ENCODE data around the gene KRTAP12-4. TPM values are rescaled to one million over a fixed set of nuclear protein-coding genes. Genes with fewer than 3 reads are reported as not detected.
"Not testable (repeated sequence)": the region's sequence is repeated elsewhere in the genome, so short reads cannot be mapped to it uniquely, and the experiment has no call there.

KRTAP12-4 gene
- total and polyA plus RNA-seq, 9 donors = not detected

DNA sequence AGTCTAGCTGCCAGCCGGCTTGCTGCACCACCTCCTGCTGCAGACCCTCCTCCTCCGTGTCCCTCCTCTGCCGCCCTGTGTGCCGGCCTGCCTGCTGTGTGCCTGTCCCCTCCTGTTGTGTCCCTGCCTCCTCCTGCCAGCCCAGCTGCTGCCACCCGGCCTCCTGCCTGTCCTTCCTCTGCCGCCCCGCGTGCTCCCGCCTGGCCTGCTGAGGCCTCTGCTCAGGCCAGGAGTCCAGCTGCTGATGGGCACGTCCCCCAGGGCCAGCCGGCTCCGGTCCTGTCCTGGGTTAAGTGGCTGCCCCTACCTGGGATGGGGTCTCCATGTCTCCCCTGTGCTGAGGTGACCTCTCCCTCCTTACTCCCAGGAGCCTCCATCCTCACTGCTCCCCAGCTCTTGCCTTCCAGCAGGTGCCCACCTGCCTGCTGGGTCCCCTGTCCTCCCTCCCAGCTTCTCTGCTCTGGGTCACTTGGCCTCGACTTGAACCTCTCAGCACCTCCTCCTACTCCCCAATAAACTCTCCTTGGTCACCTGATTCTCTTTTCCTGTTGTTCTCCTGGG, 41.7 kb downstream of the KRTAP12-4 start:
- no peak for TF ChIP-seq POLR2A (IDR thresholded peaks at IDR 0.05)
- Histone ChIP-seq H3K36me3 (no peaks in the 10 kb centered on the region), H3K4me3 (no peak overlapping the region), H3K4me1 (ENCODE audit: insufficient read depth) (no peaks in the 10 kb centered on the region), H3K27ac (no peak overlapping the region), H3K27me3 (no peaks in the 10 kb centered on the region), H3K9me3 (no peaks in the 10 kb centered on the region)
- DNase-seq = no peak
- 77 to 82% (median 79%) methylated on average over 13 of the region's 13 CpGs for WGBS, 3 donors
- intact Hi-C loops (cut with DNase I) = no loop called here

- no peaks in the 10 kb centered on the region for H3K4me1 ChIP-seq (ENCODE audit: insufficient read depth)
- H3K4me3 ChIP-seq = no peak within 1 kb of the TSS
- TF ChIP-seq CTCF (IDR thresholded peaks at IDR 0.05) = no peak
- TF ChIP-seq EP300 (IDR thresholded peaks at IDR 0.05) = no peak
- TF ChIP-seq POLR2A (IDR thresholded peaks at IDR 0.05) = no peak
- no peaks in the 10 kb centered on the region for H3K27me3 ChIP-seq
- H3K27ac ChIP-seq = no peak within 1 kb of the TSS
- H3K36me3 ChIP-seq = no peaks in the 10 kb centered on the region
- intact Hi-C loops (cut with DNase I) = no loop called here
- DNase-seq = no peak
- 74 to 89% (median 84%) methylated on average over 6 to 8 of the region's 8 CpGs for WGBS, 3 donors
- H3K9me3 ChIP-seq = no peaks in the 10 kb centered on the region
These were observed 42.4 kb downstream of the KRTAP12-4 start, which contains the start of gene KRTAP10-8 for GRCh38 chr21:44612029-44612486. Gene KRTAP10-8 (plus strand): TSS chr21:44612079. CDS start chr21:44612101, 22 bp downstream.

DNA sequence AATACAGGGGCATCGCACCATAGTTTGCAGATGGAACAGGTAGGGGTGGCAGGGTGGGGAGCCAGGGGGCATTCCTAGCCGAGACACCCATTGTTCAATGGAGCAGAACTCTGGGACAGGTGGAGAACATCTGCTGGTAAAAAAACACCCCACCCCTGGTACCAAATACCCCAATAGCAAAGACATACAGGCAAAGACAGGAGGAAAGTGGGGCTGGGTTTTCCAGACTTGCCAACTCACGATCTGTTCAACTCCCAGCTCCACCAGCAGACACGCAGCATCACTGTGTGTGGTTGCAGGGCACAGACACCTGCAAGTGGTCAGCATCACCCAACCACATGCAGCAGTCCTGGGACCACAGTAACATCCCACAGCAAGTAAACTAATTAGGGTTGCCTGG, 42.9 kb downstream of the KRTAP12-4 start:
- H3K9me3 ChIP-seq = no peaks in the 10 kb centered on the region
- TF ChIP-seq EP300 (IDR thresholded peaks at IDR 0.05) (no peak), CTCF (IDR thresholded peaks at IDR 0.05) (no peak), POLR2A (IDR thresholded peaks at IDR 0.05) (no peak)
- no peaks in the 10 kb centered on the region for H3K36me3 ChIP-seq
- no peaks in the 10 kb centered on the region for H3K4me1 ChIP-seq (ENCODE audit: insufficient read depth)
- intact Hi-C loops (cut with DNase I) = no loop called here
- H3K27me3 ChIP-seq = no peaks in the 10 kb centered on the region
- no peak overlapping the region for H3K4me3 ChIP-seq
- no peak overlapping the region for H3K27ac ChIP-seq
- DNase-seq = no peak
- 84 to 90% (median 89%) methylated on average over 4 of the region's 4 CpGs for WGBS, 3 donors

GRCh38 chr21:44610157-44610843, 44.2 kb downstream of the KRTAP12-4 start:
- WGBS, 3 donors = 91 to 95% (median 92%) methylated on average over 7 of the region's 7 CpGs
- intact Hi-C loops (cut with DNase I) = not testable (repeated sequence)

GRCh38 chr21:44609193-44609592, 45.3 kb downstream of the KRTAP12-4 start:
- TF ChIP-seq EP300 (IDR thresholded peaks at IDR 0.05) (no peak), POLR2A (IDR thresholded peaks at IDR 0.05) (no peak), CTCF (IDR thresholded peaks at IDR 0.05) (no peak)
- DNase-seq = no peak
- H3K36me3 ChIP-seq = no peaks in the 10 kb centered on the region
- H3K4me1 ChIP-seq (ENCODE audit: insufficient read depth) = no peaks in the 10 kb centered on the region
- no peaks in the 10 kb centered on the region for H3K9me3 ChIP-seq
- no peak overlapping the region for H3K4me3 ChIP-seq
- intact Hi-C loops (cut with DNase I) = no loop called here
- no peak overlapping the region for H3K27ac ChIP-seq
- no peaks in the 10 kb centered on the region for H3K27me3 ChIP-seq

More at GRCh38 chr21:44610157-44610843, 44.2 kb downstream of the KRTAP12-4 start:
- H3K4me1 ChIP-seq (ENCODE audit: insufficient read depth); H3K27me3 ChIP-seq; H3K27ac ChIP-seq; H3K9me3 ChIP-seq; H3K36me3 ChIP-seq; DNase-seq; H3K4me3 ChIP-seq: not testable (repeated sequence)
